ENCODE results near the gene CNFN.
"Not testable (repeated sequence)": the region's sequence is repeated elsewhere in the genome, so short reads cannot be mapped to it uniquely, and the experiment has no call there.

CNFN gene

GRCh38 chr19:42351079-42351735 lies 38.9 kb downstream of the CNFN start:
- DNase-seq (ENCODE audit: low spot score): no peak

GRCh38 chr19:42350417-42350816 lies 39.7 kb downstream of the CNFN start:
- DNase-seq (ENCODE audit: low spot score): no peak

- DNase-seq (ENCODE audit: low spot score): no peak
Measured at GRCh38 chr19:42349378-42350107, 40.6 kb downstream of the CNFN start.

GRCh38 chr19:42348211-42348610 lies 41.9 kb downstream of the CNFN start:
- DNase-seq (ENCODE audit: low spot score): no peak

- no peak for DNase-seq (ENCODE audit: low spot score)
Measured at GRCh38 chr19:42345191-42345812, 44.8 kb downstream of the CNFN start.

GRCh38 chr19:42344336-42344893 lies 45.7 kb downstream of the CNFN start:
- DNase-seq (ENCODE audit: low spot score): no peak

- no peak for DNase-seq (ENCODE audit: low spot score)
Measured at GRCh38 chr19:42343344-42344110, 46.6 kb downstream of the CNFN start.

GRCh38 chr19:42339922-42340321 lies 50.2 kb downstream of the CNFN start:
- DNase-seq (ENCODE audit: low spot score): not testable (repeated sequence)

GRCh38 chr19:42339126-42339860 lies 50.8 kb downstream of the CNFN start:
- not testable (repeated sequence) for DNase-seq (ENCODE audit: low spot score)
